GM12891 (cell line): ENCODE data around the gene PEAK1.

ENCODE experiments used
- POLR2A ChIP-seq: IDR thresholded peaks from 2 replicates; pipeline ENCODE4 v1.6.1; 2011; ENCODE audit warnings: low read depth, low read length, control low read depth
- POLR2AphosphoS5 ChIP-seq: IDR thresholded peaks from 2 replicates; pipeline ENCODE4 v1.6.1; 2011; ENCODE audit warnings: low read depth, low read length, control low read depth

DNA sequence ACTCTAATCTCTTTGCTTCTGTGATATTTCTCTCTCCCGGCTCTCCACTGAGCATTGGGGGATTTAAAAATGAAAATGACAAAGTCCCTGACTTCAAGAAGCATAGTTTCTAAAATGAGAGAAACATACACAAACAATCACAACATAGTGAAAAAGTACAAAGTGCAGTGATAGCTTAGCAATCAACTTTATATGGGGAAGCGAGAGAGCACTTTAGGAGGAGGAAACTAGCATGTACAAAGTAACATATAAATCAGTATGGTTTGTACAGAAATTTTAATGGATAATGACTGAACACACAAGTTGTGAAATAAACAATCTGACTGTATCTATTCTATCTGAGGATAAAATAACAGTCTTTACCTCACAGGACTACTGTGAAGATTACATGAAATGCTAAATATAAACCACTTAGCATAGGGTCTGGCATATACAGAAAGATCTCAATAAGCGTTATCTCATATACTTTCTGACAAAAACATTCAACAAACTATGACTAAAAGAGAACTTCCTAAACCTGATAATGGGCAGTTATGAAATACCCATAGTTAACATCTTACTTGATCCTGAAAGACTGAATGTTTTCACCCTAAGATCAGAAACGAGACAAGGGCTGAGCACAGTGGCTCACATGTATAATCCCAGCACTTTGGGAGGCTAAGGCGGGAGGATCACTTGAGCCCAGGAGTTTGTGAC lies 61.2 kb downstream of the PEAK1 start:
- no peak for TF ChIP-seq POLR2A
- TF ChIP-seq POLR2AphosphoS5 = no peak
